Cardiac muscle cell (in vitro differentiated cells and primary cell): ENCODE measurements around the gene CHST1. TPM values are rescaled to one million over a fixed set of nuclear protein-coding genes. Genes with fewer than 3 reads are reported as not detected.

Experiments
- DNase-seq, 2 donors: peaks; one replicate each; pipeline versions ENCODE4 v3.0.0 to v3.0.0-alpha.2; 2010 to 2017; ENCODE audit warnings: low read depth in 1 of 2, low spot score in 1 of 2
- H3K27ac ChIP-seq: fragments of 200-600 bp; sonication (generic); 2 replicates; pipeline ENCODE4 v1.5.1; 2016
- H3K27me3 ChIP-seq: fragments of 200-600 bp; sonication (generic); 2 replicates; pipeline ENCODE4 v1.6.0; 2016; ENCODE audit warnings: control low read depth
- H3K36me3 ChIP-seq: fragments of 200-600 bp; sonication (generic); 2 replicates; pipeline ENCODE4 v1.5.1; 2016; ENCODE audit warnings: control low read depth
- H3K4me1 ChIP-seq: fragments of 200-600 bp; sonication (generic); 2 replicates; pipeline ENCODE4 v1.8.1; 2017; ENCODE audit warnings: low read depth, mild to moderate bottlenecking, mixed run types
- H3K4me3 ChIP-seq: fragments of 200-600 bp; sonication (generic); 2 replicates; pipeline ENCODE4 v1.5.1; 2016; ENCODE audit warnings: mild to moderate bottlenecking
- H3K9me3 ChIP-seq: fragments of 200-600 bp; sonication (generic); 2 replicates; pipeline ENCODE4 v1.5.1; 2017; ENCODE audit warnings: low read depth, mild to moderate bottlenecking, control low read depth
- CTCF ChIP-seq: IDR thresholded peaks from 2 replicates; pipeline ENCODE4 v1.5.1; 2012; ENCODE audit warnings: low read depth, mild to moderate bottlenecking, low read length
- polyA plus RNA-seq: library from polyadenylated mRNA; unstranded; fragments of >200 nt; fragmentation: Nextera tagmentation; extraction: Ambion mirVana; gene quantifications from 2 replicates; pipeline ENCODE4 v1.2.1, GENCODE V29; 2016
- total RNA-seq: library from RNA; depleted of rRNA; stranded (reverse); fragments of >200 nt; gene quantifications from 2 replicates; pipeline ENCODE4 v1.2.3, GENCODE V29; 2016

The CHST1 gene
- total and polyA plus RNA-seq, 2 experiments from 2014 or later: 2.5 to 4.3 TPM

- TF ChIP-seq CTCF: no peak
- H3K27me3 ChIP-seq: peaks cover 44% of the 10 kb centered on the region
- H3K36me3 ChIP-seq: no peaks in the 10 kb centered on the region
- no peak overlapping the region for H3K4me3 ChIP-seq
- H3K9me3 ChIP-seq: no peaks in the 10 kb centered on the region
- peaks cover 6% of the 10 kb centered on the region for H3K4me1 ChIP-seq
- no peak for DNase-seq
- H3K27ac ChIP-seq: no peak overlapping the region
These were observed 13.6 kb upstream of the CHST1 start for GRCh38 chr11:45678976-45679375.

- no peak for TF ChIP-seq CTCF
- peaks cover 52% of the 10 kb centered on the region for H3K27me3 ChIP-seq
- H3K4me3 ChIP-seq: no peak overlapping the region
- H3K27ac ChIP-seq: no peak overlapping the region
- no peaks in the 10 kb centered on the region for H3K9me3 ChIP-seq
- no peaks in the 10 kb centered on the region for H3K4me1 ChIP-seq
- H3K36me3 ChIP-seq: no peaks in the 10 kb centered on the region
- DNase-seq: peak in 1 of 2 donors; percentile 49
These were observed 12.5 kb upstream of the CHST1 start for GRCh38 chr11:45677770-45678512.

GRCh38 chr11:45676522-45677095, 11.2 kb upstream of the CHST1 start:
- Histone ChIP-seq H3K9me3 (no peaks in the 10 kb centered on the region), H3K36me3 (no peaks in the 10 kb centered on the region), H3K27me3 (peaks cover 41% of the 10 kb centered on the region), H3K27ac (no peak overlapping the region), H3K4me1 (no peaks in the 10 kb centered on the region), H3K4me3 (no peak overlapping the region)
- TF ChIP-seq CTCF: no peak
- no peak for DNase-seq

GRCh38 chr11:45675646-45676045, 10.2 kb upstream of the CHST1 start:
- Histone ChIP-seq H3K9me3 (no peaks in the 10 kb centered on the region), H3K4me1 (no peaks in the 10 kb centered on the region), H3K27me3 (peaks cover 41% of the 10 kb centered on the region), H3K36me3 (no peaks in the 10 kb centered on the region), H3K4me3 (no peak overlapping the region), H3K27ac (no peak overlapping the region)
- no peak for TF ChIP-seq CTCF
- no peak for DNase-seq

GRCh38 chr11:45674481-45675190, 9.2 kb upstream of the CHST1 start:
- Histone ChIP-seq H3K27me3 (peaks cover 41% of the 10 kb centered on the region), H3K27ac (no peak overlapping the region), H3K36me3 (no peaks in the 10 kb centered on the region), H3K4me3 (no peak overlapping the region), H3K9me3 (no peaks in the 10 kb centered on the region), H3K4me1 (no peaks in the 10 kb centered on the region)
- no peak for DNase-seq
- TF ChIP-seq CTCF: no peak
